Subcutaneous preadipocyte (primary cell): Measurements from ENCODE around the gene NPM3. TPM values are rescaled to one million over a fixed set of nuclear protein-coding genes. Genes with fewer than 3 reads are reported as not detected.

Experiments
- total RNA-seq: library from RNA; depleted of rRNA; stranded (reverse); fragments of >200 nt; gene quantifications from 2 replicates; pipeline ENCODE4 v1.2.3, GENCODE V29; 2012

NPM3 gene
- total RNA-seq, result 105 and 137 TPM in 2 replicates

GRCh38 chr10:101782811-101783735 is at the start of gene NPM3:
NPM3 (minus strand) TSS chr10:101783446; CDS start chr10:101783390, 56 bp downstream.

GRCh38 chr10:101818119-101818871 is 35.0 kb upstream of the NPM3 start, which contains the start of gene OGA:
OGA (minus strand) TSS chr10:101818444; CDS start chr10:101818022, 422 bp downstream.

DNA sequence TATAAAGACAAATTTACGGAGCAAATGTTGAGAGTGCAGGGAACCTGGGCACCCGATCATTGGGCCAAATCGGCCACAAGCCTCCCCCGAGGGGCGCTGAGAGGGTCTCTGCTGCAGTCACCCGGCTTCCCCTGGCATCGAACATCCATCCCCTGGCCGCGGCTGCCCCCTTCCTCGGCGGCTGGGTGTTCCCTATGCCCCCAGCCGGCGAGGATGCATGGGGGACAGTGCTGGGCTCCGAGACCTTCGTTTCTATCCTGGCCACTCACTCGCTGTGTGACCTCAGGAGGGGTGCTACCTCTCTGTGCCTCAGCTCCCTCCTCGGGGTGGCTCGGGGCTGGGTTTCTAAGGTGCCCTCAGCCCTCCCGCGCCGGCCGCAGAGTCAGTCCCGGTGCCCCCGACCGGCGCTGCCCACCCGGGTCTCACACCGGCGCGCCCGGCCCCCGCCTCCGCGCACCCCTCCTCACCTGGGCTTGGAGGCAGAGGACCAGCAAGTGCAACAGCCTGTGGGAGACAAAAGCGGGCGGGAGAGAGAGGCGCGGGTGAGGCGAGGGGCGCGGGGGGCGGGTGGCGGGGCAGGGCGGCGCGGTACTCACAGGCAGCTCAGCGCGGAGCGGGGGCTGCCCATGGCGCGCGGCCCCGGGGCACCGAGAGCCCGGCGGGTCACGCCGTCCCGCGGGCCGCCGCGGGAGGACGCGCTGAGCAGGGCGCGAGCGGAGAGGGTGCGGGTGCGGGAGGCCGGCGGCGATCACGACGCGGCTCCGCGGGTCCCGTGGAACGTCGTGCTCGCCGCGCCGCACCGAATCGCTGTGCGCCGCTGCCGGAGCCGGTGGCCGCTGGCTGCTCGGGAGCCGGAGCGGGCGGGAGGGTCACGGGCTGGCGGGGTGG is 7.7 kb downstream of the NPM3 start, which contains the start of gene FGF8:
Gene FGF8, minus strand, starts transcription at position 842 of the 888 bp plus-strand sequence. Its CDS starts 214 bp downstream, at position 628.

Other genes starting within 250 kb of the NPM3 start
- gene POLL, start 195.2 kb downstream of the NPM3 start, total RNA-seq, result 11.9 and 12.9 TPM in 2 replicates
- 25.6 and 41.5 TPM in 2 replicates for gene DPCD, start 195.1 kb downstream of the NPM3 start, total RNA-seq
- gene FBXW4, start 88.3 kb downstream of the NPM3 start, total RNA-seq, result 35.3 and 40.7 TPM in 2 replicates
- not detected in 2 replicates for gene FGF8, start 7.3 kb downstream of the NPM3 start, total RNA-seq
- gene OGA, start 35.0 kb upstream of the NPM3 start, total RNA-seq, result 95.5 and 102 TPM in 2 replicates
- 0.73 and 1.2 TPM in 2 replicates for gene KCNIP2, start 60.4 kb upstream of the NPM3 start, total RNA-seq